ENCODE measurements around the gene FMNL2. TPM values are rescaled to one million over a fixed set of nuclear protein-coding genes. Genes with fewer than 3 reads are reported as not detected.
"Not testable (repeated sequence)": the region's sequence is repeated elsewhere in the genome, so short reads cannot be mapped to it uniquely, and the experiment has no call there.

Gene FMNL2
- total RNA-seq = 6.1 TPM
- long read RNA-seq, partial matches to known transcripts = 0 of 1 reads
- long read RNA-seq, other reads (novel, unspliced or antisense) = 1 of 1 reads

DNA sequence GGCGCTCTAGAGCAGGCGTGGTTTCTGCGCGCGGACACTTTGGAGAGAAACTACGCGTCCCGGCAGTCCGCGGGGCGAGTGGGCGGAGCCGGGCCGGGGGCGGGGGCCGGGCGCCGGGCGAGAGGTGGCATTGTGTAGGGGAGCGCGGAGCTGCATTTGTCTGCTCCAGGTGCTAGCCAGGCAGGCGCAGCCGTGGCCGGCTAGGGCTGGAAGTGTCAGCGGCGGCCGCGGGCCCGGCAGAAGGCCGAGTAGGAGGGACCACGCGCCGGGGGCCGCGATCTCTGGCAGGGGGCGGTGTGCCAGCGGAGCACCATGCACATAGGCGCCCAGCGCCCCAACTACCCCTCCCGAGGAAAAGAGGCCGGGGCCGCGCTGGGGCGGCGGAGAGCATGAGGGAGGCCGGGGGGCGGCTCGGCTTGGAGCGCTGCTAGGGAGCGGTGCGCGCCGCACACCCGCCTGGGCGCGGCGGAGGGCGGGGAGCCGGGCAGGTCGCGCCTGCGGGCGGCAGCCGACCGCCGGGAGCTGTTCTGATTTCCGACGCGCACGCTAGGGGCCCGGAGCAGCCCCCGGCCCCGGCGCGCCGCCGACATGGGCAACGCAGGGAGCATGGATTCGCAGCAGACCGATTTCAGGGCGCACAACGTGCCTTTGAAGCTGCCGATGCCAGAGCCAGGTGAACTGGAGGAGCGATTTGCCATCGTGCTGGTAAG is at the start of gene FMNL2:
TSS of gene FMNL2 (plus strand) at position 159 of the 710 bp plus-strand sequence.
- intact Hi-C loops (cut with DNase I) = no loop called here
- DNase-seq (peak; percentile 91), ATAC-seq (ENCODE audit: poor library complexity) (peak; percentile 95)

DNA sequence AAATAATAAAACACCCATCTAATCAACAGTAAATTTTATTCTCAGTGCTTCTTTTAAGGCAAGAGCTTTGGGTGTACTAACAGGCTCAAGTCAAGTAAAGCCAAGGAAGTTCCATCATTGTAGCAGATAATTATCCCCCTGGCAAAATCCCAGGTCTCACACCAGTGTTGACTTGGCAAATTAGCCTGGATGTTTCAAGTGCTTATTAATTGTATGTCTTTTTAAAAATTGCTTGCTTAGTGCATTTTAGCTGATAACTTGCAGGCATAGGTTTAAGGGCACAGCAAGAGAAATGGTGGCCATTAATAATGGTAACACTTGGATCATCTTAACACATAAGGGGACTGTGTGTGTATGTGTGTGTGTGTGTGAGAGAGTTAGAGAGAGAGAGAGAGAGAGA is 42.0 kb upstream of the FMNL2 start:
- intact Hi-C loops (cut with DNase I) = no loop called here
- DNase-seq (no peak), ATAC-seq (ENCODE audit: poor library complexity) (no peak)

DNA sequence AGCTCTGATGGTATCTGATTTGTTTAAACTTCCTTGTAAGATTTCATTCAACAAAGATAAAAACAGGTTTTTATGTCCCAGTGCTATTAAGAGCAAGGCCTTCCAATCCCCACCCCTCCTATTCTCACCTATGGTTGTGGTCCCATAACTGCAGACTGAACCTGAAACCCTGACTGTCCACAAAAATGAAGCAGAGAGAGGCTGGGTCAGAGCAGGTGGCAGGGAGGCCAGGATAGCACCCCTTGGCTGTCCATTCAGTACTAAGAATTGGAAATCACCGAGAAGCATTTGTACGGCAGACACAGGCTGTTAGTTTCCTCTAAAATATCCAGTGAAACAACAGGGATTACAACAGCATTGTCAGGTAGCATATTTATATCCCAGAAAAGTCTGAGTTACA is 37.3 kb upstream of the FMNL2 start:
- intact Hi-C loops (cut with DNase I) = no loop called here
- DNase-seq = no peak
- no peak for ATAC-seq (ENCODE audit: poor library complexity)

DNA sequence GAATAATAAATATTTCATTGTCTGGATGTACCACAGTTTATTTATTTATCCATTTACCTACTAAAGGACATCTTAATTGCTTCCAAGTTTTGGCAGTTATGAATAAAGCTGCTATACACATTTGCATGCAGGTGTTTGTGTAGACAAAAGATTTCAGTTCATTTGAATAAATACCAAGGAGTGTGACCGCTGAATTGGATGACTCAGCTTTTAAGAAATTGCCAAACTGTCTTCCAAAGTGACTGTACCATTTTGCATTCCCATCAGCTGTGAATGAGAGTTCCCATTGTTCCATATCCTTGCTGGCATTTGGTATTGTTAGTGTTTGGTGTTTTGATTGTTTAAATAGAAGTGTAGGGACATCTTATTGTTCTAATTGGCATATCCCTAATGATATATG is 36.2 kb upstream of the FMNL2 start:
- intact Hi-C loops (cut with DNase I) = no loop called here
- ATAC-seq (ENCODE audit: poor library complexity) (no peak), DNase-seq (no peak)

DNA sequence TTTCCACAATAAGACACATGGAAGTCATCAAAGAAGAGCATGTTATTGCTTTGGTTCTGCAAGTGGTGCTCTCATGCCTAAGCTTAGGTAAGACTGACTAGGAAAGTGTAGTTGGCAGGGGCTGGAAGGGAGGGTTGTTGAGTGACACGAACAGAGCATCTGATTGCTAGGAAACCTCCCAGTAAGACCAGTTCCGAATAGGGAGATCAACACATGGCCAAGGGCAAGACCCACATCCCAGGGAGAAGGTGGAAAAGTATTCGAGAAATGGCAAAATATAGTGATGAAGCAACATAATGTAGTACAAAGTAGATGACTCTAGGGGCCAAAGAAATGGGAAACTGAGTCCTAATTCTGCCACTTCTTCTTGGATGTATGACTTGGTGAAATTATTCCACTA is 33.8 kb upstream of the FMNL2 start:
- intact Hi-C loops (cut with DNase I) = no loop called here
- no peak for ATAC-seq (ENCODE audit: poor library complexity)

DNA sequence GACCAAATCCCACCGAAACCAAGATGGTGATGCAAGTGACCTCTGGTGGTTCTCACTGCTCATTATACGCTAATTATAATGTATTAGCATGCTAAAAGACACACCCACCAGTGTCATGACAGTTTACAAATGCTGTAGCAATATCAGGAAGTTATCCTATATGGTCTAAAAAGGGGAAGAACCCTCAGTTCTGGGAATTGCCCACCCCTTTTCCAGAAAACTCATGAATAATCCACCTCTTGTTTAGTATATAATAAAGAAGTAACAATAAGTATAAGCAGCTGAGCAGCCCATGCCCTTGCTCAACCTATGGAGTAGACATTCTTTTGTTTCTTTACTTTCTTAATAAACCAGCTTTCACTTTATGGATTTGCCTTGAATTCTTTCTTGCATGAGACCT is 31.0 kb upstream of the FMNL2 start:
- intact Hi-C loops (cut with DNase I) = no loop called here
- no peak for DNase-seq
- ATAC-seq (ENCODE audit: poor library complexity) = no peak

More for the DNA sequence above, 33.8 kb upstream of the FMNL2 start:
- no peak for DNase-seq

DNA sequence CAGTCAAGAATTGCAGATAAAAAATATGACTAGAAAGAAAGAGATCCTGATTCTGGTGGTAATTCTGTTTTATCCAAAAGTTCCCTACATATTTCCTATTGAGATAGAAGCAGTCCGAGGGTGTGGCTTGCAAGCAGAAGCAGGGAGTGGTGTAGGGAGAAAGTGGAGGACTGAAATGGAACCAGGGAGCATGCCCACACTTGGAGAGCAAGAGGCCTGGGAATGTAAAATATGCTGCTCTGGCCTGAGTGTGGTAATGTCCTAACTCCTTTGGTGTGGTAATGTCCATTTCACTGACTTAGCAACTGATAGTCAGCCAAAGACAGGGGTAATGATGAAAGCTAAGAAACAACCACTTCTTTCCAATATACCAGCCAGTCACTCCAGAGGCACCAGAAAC is 30.1 kb upstream of the FMNL2 start:
- ATAC-seq (ENCODE audit: poor library complexity) = no peak
- intact Hi-C loops (cut with DNase I) = no loop called here
- DNase-seq = no peak

DNA sequence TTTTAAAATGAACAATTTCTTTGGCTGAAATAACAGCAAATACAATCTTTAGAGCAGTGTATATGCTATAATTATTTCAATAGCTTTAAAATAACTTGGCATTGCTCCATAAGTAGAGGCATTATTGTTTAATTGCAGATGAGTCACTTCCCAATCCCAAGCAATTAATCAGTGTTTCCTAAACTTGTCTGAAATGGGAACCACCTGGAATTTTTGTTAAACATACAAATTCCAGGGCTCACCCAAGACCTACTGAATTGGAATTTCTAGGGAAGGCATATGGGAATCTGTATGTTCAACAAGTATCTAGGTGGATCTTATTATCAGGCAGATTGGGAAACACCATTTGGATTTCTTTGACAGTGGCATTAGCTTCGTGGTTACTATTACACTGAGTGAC is 27.1 kb upstream of the FMNL2 start:
- DNase-seq = no peak
- no peak for ATAC-seq (ENCODE audit: poor library complexity)
- intact Hi-C loops (cut with DNase I) = no loop called here

DNA sequence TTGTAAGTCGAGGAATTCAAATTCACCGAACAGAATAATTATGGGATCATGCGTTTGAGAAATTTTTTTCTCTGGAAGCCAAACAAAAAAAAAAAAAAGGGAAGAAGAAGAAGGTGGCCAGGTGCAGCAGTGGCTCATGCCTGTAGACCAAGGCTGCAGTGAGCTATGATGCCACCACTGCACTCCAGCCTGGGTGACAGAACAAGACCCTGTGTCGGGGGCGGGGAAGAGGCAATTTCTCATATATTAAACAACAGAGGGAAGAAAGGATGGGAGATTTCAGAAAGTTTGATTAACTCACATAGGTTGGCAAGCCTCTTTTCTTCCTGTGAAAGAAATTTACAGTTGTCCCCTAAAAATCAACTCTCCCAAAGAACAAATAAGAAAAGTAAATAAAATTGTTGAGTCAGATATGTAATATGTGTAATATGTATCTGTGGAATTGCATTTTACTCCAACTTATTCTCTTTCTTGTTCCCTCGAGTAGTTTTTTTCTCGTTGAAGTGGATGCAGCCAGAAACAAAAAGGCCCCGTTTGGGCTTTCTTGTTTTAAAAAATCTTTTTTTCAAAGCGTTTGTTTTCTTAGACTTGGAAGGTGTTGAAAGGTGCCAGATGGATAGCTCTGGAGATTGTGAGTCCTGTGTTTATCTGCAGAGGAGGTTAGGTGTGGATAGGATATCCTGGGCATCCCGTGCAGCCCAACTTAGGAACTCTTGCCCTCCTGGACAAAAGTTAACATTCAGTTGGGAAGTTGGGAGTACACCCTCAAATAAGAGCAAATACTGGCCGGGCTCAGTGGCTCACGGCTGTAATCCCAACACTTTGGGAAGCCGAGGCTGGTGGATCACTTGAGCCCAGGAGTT is 25.4 kb upstream of the FMNL2 start:
- intact Hi-C loops (cut with DNase I) = no loop called here
- ATAC-seq (ENCODE audit: poor library complexity) (no peak), DNase-seq (no peak)

DNA sequence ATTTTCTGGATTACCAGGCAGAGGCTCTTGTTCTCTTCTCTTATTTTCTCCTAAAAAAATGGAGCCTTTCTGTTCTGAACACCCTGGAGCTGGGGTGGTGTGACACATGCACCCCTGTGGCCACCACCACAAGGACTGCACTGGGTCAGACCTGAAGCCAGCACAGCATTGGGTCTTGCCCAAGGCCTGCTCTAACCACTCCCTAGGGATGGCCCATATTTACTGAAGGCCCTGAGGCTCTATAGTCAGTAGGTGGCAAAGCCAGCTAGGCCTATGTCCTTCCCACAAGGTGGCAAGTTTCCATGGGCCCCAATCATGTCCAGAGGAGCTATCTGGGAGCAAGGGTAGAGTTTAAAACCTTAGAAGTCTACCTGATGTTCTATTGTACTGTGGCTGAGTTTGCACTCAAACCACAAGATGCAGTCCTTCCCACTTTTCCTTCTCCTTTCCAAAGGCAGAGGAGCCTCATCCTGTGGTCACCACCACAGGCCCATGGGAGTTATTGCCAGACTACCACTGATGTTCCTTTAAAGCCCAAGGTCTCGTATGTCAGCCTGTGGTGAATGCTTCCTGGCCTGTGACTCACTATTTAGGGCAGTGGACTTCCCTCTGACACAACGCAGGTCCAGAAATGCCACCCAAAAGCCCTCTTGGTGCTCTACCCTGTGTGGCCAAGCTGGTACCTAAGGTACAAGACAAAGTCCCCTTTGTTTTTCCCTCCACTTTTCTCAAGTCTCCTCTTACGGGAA is 15.0 kb upstream of the FMNL2 start:
- no peak for ATAC-seq (ENCODE audit: poor library complexity)
- no peak for DNase-seq
- intact Hi-C loops (cut with DNase I) = no loop called here

DNA sequence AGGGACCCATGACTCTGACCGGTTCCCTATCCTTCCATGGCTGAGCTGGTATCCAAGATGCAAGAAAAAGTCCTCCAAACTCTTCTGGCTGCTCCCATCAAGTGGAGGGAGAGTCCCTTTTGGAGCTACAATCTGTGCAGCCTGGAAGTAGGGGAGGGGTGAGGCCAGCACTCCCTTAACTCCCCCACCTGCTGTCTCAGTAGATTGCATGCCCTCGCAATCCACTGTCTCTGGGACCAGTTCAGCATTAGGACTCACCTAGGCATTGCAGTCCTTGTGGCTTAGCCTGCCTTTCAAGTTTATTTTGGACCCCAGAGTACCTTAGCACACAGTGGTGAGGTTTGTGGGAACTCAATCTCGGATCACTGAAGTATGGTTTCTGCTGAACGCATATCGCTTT is 14.2 kb upstream of the FMNL2 start:
- no peak for DNase-seq
- intact Hi-C loops (cut with DNase I) = no loop called here
- ATAC-seq (ENCODE audit: poor library complexity) = no peak

DNA sequence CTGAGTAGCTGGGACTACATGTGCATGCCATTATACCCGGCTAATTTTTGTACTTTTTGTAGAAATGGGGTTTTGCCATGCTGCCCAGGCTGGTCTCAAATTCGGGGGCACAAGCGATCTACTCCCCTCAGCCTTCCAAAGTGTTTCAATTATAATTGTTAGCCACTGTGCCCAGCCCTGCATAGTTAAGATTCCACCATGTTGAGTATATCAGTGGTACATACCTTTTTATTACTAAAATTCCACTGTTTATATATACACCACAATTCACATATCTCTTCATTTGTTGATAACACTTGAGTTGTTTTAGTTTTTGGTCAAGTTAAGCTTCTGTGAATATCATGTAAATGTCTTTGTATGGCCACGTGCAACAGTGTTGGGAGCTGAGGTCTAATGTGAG is 12.8 kb upstream of the FMNL2 start:
- DNase-seq = no peak
- intact Hi-C loops (cut with DNase I) = no loop called here
- ATAC-seq (ENCODE audit: poor library complexity) = no peak

DNA sequence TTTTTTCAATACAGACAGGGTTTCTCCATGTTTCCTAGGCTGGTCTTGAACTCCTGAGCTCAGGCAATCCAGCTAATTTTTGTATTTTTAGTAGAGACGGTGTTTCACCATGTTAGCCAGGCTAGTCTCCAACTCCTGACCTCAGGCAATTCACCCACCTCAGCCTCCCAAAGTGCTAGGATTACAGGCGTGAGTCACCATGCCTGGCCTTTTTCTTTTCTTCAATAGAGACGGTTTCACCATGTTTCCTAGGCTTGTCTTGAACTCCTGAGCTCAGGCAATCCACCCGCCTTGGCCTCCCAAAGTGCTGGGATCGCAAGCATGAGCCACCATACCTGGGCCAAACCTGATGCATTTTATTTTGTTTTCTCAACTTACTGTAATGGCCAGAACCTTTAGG is 9.8 kb upstream of the FMNL2 start:
- intact Hi-C loops (cut with DNase I); ATAC-seq (ENCODE audit: poor library complexity): not testable (repeated sequence)

DNA sequence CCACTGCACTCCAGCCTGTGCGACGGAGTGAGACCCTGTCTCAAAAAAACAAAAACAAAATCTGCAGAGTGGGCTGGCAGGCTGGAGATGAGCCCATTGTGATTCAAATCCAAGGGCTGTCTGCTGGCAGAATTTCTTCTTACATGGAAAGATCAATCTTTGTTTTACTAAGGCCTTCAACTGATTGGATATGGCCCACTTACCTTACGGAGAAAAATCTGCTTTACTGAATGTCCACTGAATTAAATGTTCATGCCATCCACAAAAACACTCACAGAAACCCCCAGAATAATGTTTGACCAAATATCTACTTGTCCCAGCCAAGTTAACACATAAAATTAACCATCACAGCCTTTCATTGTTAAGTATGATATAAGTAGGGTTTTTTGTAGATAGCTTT is 8.3 kb upstream of the FMNL2 start:
- ATAC-seq (ENCODE audit: poor library complexity) (no peak), DNase-seq (no peak)
- intact Hi-C loops (cut with DNase I) = no loop called here

More for the DNA sequence above, 9.8 kb upstream of the FMNL2 start:
- DNase-seq = not testable (repeated sequence)

DNA sequence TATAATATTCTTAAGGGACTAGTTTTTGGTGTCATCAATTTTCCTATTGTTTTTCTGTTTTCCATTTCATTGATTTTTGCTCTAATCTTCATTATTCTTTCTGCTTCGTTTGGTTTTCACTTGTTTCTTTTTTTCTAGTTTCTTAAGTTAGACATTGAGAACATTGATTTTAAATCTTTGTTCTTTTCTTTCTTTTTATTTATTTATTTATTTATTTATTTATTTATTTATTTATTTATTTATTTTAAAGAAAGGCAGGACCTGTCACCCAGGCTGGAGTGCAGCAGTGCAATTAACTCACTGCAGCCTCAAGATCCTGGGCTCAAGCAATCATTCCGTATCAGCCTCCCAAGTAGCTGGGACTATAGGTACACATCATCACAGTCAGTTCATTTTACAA is 7.0 kb upstream of the FMNL2 start:
- DNase-seq (no peak), ATAC-seq (ENCODE audit: poor library complexity) (no peak)
- intact Hi-C loops (cut with DNase I) = no loop called here

DNA sequence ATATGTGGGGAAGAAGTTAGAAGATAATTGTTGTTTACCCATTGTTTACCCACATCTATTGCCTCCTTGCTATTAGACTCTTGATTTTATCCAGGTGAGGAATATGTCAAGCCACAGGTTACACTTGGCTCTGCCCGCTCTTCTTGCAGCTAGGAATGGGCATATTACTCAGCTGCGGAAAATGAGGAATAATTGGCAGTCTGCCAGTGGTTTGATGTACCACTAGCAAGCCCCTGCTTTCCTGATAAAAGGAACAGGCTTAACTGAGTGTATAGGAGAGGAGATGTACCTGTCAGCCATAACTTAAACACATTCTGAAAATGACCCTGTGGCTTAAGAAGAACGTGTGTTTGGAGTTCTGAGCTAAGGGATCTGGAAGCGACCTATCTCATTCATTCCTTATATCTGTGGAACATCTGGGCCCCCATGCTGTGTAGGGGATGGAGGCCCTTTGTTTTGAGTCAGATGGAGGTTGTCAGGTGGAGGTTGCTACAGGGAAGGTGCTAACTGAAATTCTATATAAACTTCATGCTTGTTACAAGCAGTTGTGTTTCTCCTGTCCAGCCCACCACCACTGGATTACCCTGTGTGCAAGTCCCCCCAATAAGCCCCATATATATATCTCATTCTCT is 4.6 kb upstream of the FMNL2 start:
- intact Hi-C loops (cut with DNase I) = no loop called here
- no peak for ATAC-seq (ENCODE audit: poor library complexity)
- no peak for DNase-seq

DNA sequence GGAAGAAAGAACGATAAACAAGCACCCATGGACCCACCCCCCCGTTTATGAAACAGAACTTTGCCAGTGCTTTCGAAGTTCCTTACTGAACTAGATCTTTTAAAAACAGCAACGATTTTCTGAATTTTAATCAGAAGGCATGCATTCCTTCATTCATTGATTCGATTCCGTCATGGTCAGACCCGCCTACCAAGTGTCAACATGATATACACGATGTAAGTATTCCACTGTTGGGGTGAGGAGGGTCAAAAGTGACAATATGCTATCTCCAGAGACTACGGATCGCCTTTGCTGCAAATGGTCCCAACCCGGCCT is 316 bp upstream of the FMNL2 start:
- DNase-seq (no peak), ATAC-seq (ENCODE audit: poor library complexity) (no peak)
- intact Hi-C loops (cut with DNase I) = no loop called here

DNA sequence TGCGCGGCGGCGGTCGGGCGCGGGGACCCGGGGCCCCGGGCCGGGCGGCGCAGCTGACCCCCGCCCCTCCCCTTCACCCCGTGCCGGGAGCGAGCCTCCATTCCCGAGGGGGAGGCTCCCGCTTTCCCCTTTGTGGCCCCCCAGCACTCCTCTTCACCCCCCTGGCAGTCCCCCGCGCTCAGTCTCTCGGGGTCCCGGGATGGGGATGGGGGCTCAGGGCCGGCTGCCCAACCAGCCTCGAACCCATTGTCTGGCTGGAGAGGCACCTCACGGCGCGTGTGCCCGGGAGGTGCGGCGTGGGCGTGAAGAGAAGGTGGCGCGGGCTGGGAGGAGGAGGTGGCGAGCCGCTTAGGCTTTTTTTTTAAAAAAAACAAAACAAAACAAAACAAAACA is 748 bp downstream of the FMNL2 start:
- ATAC-seq (ENCODE audit: poor library complexity) (peak; percentile 10), DNase-seq (peak; percentile 47)
- intact Hi-C loops (cut with DNase I) = no loop called here

Measured in Right ventricle myocardium superior (tissue), 1 donor.